H9 (cell line): ENCODE measurements around the gene BTRC. TPM values are rescaled to one million over a fixed set of nuclear protein-coding genes. Genes with fewer than 3 reads are reported as not detected.

Experiments
- DNase-seq: peaks from one replicate; pipeline ENCODE4 v3.0.0-alpha.2; 2017
- H2AFZ ChIP-seq: one replicate; pipeline ENCODE4 v1.6.1; 2013; ENCODE audit warnings: mild to moderate bottlenecking, low read length, control low read depth, moderate library complexity
- H2AK5ac ChIP-seq: 2 replicates; pipeline ENCODE4 v1.6.1; 2013; ENCODE audit warnings: low read length, control low read depth, mixed read lengths; ENCODE audit not compliant: insufficient read length
- H2BK120ac ChIP-seq: one replicate; pipeline ENCODE4 v1.6.1; 2013; ENCODE audit warnings: low read depth, mild to moderate bottlenecking, low read length, control low read depth, inconsistent platforms; ENCODE audit not compliant: poor library complexity, severe bottlenecking
- H2BK12ac ChIP-seq: 2 replicates; pipeline ENCODE4 v1.6.1; 2013; ENCODE audit warnings: low read length, control low read depth, mixed read lengths, low read depth; ENCODE audit not compliant: insufficient read length
- H2BK15ac ChIP-seq: 2 replicates; pipeline ENCODE4 v1.6.1; 2013; ENCODE audit warnings: low read depth, low read length, control low read depth
- H2BK20ac ChIP-seq: one replicate; pipeline ENCODE4 v1.6.1; 2013; ENCODE audit warnings: low read depth, mild to moderate bottlenecking, low read length, control low read depth, inconsistent platforms; ENCODE audit not compliant: poor library complexity, severe bottlenecking
- H2BK5ac ChIP-seq: 2 replicates; pipeline ENCODE4 v1.6.1; 2013; ENCODE audit warnings: low read length, control low read depth, mixed read lengths; ENCODE audit not compliant: insufficient read length
- H3K14ac ChIP-seq: 2 replicates; pipeline ENCODE4 v1.6.1; 2013; ENCODE audit warnings: low read length, control low read depth; ENCODE audit not compliant: insufficient read depth
- H3K18ac ChIP-seq: 2 replicates; pipeline ENCODE4 v1.6.1; 2013; ENCODE audit warnings: low read depth, mild to moderate bottlenecking, mixed read lengths, low read length, control low read depth; ENCODE audit not compliant: insufficient read length
- H3K23ac ChIP-seq: 2 replicates; pipeline ENCODE4 v1.6.1; 2013; ENCODE audit warnings: low read length, control low read depth, mixed read lengths, low read depth; ENCODE audit not compliant: insufficient read length
- H3K23me2 ChIP-seq: 2 replicates; pipeline ENCODE4 v1.6.1; 2013; ENCODE audit warnings: low read depth, mild to moderate bottlenecking, mixed read lengths, low read length, control low read depth; ENCODE audit not compliant: insufficient read length, poor library complexity, severe bottlenecking
- H3K27ac ChIP-seq: 2 replicates; pipeline ENCODE4 v1.5.1; 2013; ENCODE audit warnings: low read length, control low read depth, mixed read lengths, low read depth; ENCODE audit not compliant: insufficient read length
- H3K27me3 ChIP-seq: 2 replicates; pipeline ENCODE4 v1.6.1; 2013; ENCODE audit warnings: low read length, control low read depth, inconsistent platforms; ENCODE audit not compliant: insufficient read depth
- H3K4ac ChIP-seq: 2 replicates; pipeline ENCODE4 v1.6.1; 2013; ENCODE audit warnings: low read depth, mild to moderate bottlenecking, control low read depth, inconsistent platforms, low read length, moderate library complexity
- H3K4me1 ChIP-seq: 2 replicates; pipeline ENCODE4 v1.6.1; 2013; ENCODE audit warnings: low read length, control low read depth, inconsistent platforms; ENCODE audit not compliant: insufficient read depth
- H3K4me2 ChIP-seq: 2 replicates; pipeline ENCODE4 v1.6.1; 2013; ENCODE audit warnings: low read length, control low read depth, mixed read lengths; ENCODE audit not compliant: insufficient read length, insufficient read depth
- H3K56ac ChIP-seq: 2 replicates; pipeline ENCODE4 v1.6.1; 2013; ENCODE audit warnings: low read depth, mild to moderate bottlenecking, mixed read lengths, low read length, control low read depth; ENCODE audit not compliant: insufficient read length
- H3K79me1 ChIP-seq: 2 replicates; pipeline ENCODE4 v1.6.1; 2013; ENCODE audit warnings: low read depth, mild to moderate bottlenecking, moderate library complexity, low read length, control low read depth, inconsistent platforms; ENCODE audit not compliant: insufficient read depth, poor library complexity, severe bottlenecking
- H3K79me2 ChIP-seq: 2 replicates; pipeline ENCODE4 v1.6.1; 2013; ENCODE audit warnings: low read length, control low read depth, inconsistent platforms; ENCODE audit not compliant: insufficient read depth
- H3K9ac ChIP-seq: 2 replicates; pipeline ENCODE4 v1.6.1; 2013; ENCODE audit warnings: low read length, control low read depth, mixed read lengths; ENCODE audit not compliant: insufficient read length; ENCODE audit errors: extremely low read depth
- H3K9me3 ChIP-seq: one replicate; pipeline ENCODE4 v1.6.1; 2013; ENCODE audit warnings: low read depth, low read length, inconsistent platforms; ENCODE audit not compliant: control insufficient read depth
- H3T11ph ChIP-seq: one replicate; pipeline ENCODE4 v1.6.1; 2013; ENCODE audit warnings: mild to moderate bottlenecking, low read length, control low read depth, inconsistent platforms
- H4K20me1 ChIP-seq: one replicate; pipeline ENCODE4 v1.6.1; 2013; ENCODE audit not compliant: control insufficient read depth, insufficient read length, insufficient read depth
- H4K5ac ChIP-seq: 2 replicates; pipeline ENCODE4 v1.6.1; 2013; ENCODE audit warnings: low read depth, mild to moderate bottlenecking, mixed read lengths, low read length, control low read depth; ENCODE audit not compliant: insufficient read length
- H4K8ac ChIP-seq: replicated peaks from 2 replicates; pipeline ENCODE4 v1.6.1; 2013; ENCODE audit warnings: low read length, control low read depth, mixed read lengths, low read depth; ENCODE audit not compliant: insufficient read length
- H4K91ac ChIP-seq: 2 replicates; pipeline ENCODE4 v1.6.1; 2013; ENCODE audit warnings: low read depth, mild to moderate bottlenecking, moderate library complexity, mixed read lengths, low read length, control low read depth; ENCODE audit not compliant: insufficient read length
- H3K27ac Mint-ChIP-seq, 3 experiments: 2 replicates in 2 of 3; 3 replicates in 1 of 3; pipeline ENCODE4 v1.8.0; 2020 to 2021; ENCODE audit warnings: mixed read lengths in 3 of 3, mild to moderate bottlenecking in 1 of 3, moderate library complexity in 1 of 3
- H3K27me3 Mint-ChIP-seq: 2 replicates; pipeline ENCODE4 v1.8.0; 2021; ENCODE audit warnings: low read depth, mild to moderate bottlenecking, moderate library complexity, mixed read lengths
- H3K36me3 Mint-ChIP-seq, 3 experiments: 2 replicates in 2 of 3; 3 replicates in 1 of 3; pipeline ENCODE4 v1.8.0; 2020 to 2021; ENCODE audit warnings: low read depth in 3 of 3, mixed read lengths in 3 of 3; ENCODE audit not compliant: insufficient read depth in 1 of 3
- H3K4me1 Mint-ChIP-seq, 2 experiments: 2 replicates each; pipeline ENCODE4 v1.8.0; 2020; ENCODE audit warnings: mixed read lengths in 2 of 2
- H3K4me3 Mint-ChIP-seq, 2 experiments: 2 replicates in 1 of 2; 3 replicates in 1 of 2; pipeline ENCODE4 v1.8.0; 2020 to 2021; ENCODE audit warnings: mild to moderate bottlenecking in 2 of 2, mixed read lengths in 2 of 2, moderate library complexity in 1 of 2
- H3K9me3 Mint-ChIP-seq, 2 experiments: 2 replicates in 1 of 2; 3 replicates in 1 of 2; pipeline ENCODE4 v1.8.0; 2020; ENCODE audit warnings: mild to moderate bottlenecking in 2 of 2, mixed read lengths in 2 of 2, moderate library complexity in 1 of 2
- total RNA-seq: library from RNA; stranded (reverse); gene quantifications from 2 replicates; pipeline ENCODE4 v1.2.1, GENCODE V29; 2021
- TF ChIP-seq, protein P1 (sequence below): fragments of 200-600 bp; sonication (generic); conservative IDR thresholded peaks from 3 replicates; pipeline ENCODE4 v1.8.0; 2021; ENCODE audit warnings: antibody characterized with exemption, mild to moderate bottlenecking

Gene BTRC
- total RNA-seq, 1 experiment from 2014 or later = 24.2 TPM

DNA sequence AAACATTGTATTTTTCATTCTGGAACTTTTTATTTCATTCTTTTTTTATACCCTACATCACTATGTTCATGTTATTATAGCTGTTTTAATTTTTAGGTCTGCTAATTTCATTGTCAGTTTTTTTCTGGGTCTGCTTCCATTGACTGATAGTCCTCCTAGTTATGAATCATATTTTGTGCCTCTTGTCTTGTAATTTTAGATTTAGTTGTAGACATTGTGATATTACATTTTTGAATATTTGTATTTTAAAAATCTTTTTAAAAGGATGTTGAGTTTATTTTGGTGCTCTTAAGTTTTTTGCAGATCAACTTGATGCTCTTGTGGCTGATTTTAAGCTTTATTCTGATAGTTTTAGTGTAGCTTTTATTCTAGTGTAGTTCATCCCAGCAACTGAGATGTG lies 57.6 kb downstream of the BTRC start:
- no peak for DNase-seq
- Histone ChIP-seq H4K20me1 (no peaks in the 10 kb centered on the region), H3K79me1 (no peaks in the 10 kb centered on the region), H4K5ac (no peak overlapping the region), H2BK120ac (no peak overlapping the region), H2BK15ac (no peak overlapping the region), H4K8ac (no peak overlapping the region), H3K18ac (no peak overlapping the region), H4K91ac (no peak overlapping the region), H2BK5ac (no peak overlapping the region), H3K9me3 (no peaks in the 10 kb centered on the region), H3K4ac (no peak overlapping the region), H3K27me3 (no peaks in the 10 kb centered on the region), H3K79me2 (no peaks in the 10 kb centered on the region), H3K14ac (no peak overlapping the region), H2AK5ac (no peak overlapping the region), H3K4me1 (no peaks in the 10 kb centered on the region), H3K23ac (no peak overlapping the region), H3K9ac (no peak overlapping the region), H3T11ph (no peak overlapping the region), H3K27ac (no peak overlapping the region), H2AFZ (no peak overlapping the region), H2BK12ac (no peak overlapping the region), H3K4me2 (no peak overlapping the region), H3K56ac (no peak overlapping the region), H3K23me2 (no peaks in the 10 kb centered on the region), H2BK20ac (no peak overlapping the region)
- H3K4me3 Mint-ChIP-seq = no peak overlapping the region
- H3K27ac Mint-ChIP-seq = no peak overlapping the region
- no peaks in the 10 kb centered on the region for H3K4me1 Mint-ChIP-seq
- TF ChIP-seq, protein P1, sequence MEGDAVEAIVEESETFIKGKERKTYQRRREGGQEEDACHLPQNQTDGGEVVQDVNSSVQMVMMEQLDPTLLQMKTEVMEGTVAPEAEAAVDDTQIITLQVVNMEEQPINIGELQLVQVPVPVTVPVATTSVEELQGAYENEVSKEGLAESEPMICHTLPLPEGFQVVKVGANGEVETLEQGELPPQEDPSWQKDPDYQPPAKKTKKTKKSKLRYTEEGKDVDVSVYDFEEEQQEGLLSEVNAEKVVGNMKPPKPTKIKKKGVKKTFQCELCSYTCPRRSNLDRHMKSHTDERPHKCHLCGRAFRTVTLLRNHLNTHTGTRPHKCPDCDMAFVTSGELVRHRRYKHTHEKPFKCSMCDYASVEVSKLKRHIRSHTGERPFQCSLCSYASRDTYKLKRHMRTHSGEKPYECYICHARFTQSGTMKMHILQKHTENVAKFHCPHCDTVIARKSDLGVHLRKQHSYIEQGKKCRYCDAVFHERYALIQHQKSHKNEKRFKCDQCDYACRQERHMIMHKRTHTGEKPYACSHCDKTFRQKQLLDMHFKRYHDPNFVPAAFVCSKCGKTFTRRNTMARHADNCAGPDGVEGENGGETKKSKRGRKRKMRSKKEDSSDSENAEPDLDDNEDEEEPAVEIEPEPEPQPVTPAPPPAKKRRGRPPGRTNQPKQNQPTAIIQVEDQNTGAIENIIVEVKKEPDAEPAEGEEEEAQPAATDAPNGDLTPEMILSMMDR = no peak
- peaks cover 3 to 4% of the 10 kb centered on the region in 2 experiments; a peak in 2 of 5 replicates for H3K9me3 Mint-ChIP-seq
- H3K27me3 Mint-ChIP-seq = no peaks in the 10 kb centered on the region
- peaks cover 0 to 4% (median 4%) of the 10 kb centered on the region in 3 experiments; a peak in 2 of 7 replicates for H3K36me3 Mint-ChIP-seq
